ENCODE results near the gene FADS1.

FADS1 gene

DNA sequence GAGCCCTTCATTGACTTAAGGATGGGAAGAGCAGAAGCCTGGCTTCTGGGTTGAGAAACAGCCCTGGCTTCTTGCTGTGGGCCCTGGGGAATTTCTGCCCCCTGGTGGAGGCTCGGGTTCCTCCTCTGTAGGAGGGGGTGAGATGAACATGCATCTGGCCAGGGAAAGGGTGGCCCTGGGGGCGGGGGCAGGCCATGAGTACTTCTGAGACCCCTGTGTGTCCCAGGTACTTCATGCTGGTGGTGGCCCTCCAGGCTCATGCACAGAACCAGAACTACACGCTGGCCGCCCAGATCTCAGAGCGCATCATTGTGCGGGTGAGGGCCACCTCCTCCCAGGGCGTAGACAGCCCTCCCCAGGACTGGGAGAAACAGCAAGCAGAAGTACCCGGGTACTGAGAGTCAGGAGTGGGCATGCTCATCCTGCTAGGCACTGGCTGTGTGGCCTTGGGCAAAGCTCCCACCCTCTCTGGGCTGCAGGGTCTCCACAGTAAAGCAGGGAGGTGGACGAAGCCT, 40.2 kb downstream of the FADS1 start:
- peak; percentile 21 for DNase-seq (ENCODE audit: low read depth)

DNA sequence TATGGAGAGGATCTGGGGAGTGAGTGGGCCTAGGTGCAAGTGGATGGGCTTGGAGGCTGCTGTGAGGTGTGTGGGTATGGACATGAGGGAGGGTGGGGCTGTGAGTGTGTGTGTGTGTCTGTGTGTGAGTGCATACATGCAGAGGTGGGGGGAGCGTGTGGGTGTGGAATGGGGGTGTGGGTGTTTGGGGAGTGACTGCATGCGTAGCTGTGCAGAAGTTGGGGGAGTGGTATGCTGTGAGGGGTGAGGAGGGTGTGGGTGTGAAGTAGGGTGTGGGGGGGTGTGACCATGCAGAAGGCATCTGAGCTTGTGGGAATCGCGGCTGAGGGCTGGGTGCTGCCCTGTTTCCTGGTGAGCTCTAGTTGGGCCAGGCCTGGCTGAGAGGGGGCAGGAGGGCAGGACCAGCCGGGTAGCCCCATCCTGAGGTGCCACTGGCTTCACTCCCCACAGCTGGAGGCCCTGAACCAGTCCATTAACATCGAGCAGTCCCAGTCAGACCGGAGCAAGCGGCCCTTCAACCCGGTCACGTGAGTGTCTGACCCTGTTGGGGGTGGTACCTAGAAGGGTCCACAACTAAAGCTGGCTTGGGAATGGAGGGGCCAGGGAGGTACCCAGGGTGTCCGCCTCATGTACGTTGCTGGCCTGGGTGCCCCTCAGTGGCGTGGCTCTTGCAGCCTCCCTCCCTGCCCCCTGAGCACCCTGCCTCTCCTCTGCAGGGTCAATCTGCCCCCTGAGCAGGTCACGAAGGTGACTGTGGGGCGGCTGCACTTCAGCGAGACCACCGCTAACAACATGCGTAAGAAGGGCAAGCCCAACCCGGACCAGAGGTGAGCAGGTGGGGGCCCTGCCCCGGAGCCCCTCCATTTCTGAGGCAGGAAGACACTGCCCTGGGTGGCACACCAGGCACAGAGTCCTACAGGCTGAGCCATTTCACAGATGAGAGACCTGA, 40.9 kb downstream of the FADS1 start:
- no peak for DNase-seq (ENCODE audit: low read depth)

DNA sequence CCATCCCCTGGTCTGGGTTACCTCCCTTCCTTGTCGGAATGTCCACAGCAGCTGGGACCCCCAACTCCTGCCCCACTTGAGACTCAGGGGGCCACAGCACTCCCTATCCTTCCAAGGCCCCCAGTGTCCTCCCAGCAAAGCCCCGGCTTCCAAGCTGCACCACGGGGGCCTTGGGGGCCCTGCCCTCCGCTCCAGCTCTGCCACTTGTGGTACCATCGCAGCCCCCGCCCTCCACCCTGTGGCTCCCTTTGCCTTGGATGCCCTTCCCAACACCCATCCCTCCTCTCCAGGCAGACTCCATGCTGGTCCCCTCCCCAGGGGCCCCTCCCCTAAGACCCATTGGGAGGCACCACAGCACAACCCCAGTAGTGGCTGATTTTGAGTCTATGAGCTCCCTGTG, 41.7 kb downstream of the FADS1 start:
- no peak for DNase-seq (ENCODE audit: low read depth)

DNA sequence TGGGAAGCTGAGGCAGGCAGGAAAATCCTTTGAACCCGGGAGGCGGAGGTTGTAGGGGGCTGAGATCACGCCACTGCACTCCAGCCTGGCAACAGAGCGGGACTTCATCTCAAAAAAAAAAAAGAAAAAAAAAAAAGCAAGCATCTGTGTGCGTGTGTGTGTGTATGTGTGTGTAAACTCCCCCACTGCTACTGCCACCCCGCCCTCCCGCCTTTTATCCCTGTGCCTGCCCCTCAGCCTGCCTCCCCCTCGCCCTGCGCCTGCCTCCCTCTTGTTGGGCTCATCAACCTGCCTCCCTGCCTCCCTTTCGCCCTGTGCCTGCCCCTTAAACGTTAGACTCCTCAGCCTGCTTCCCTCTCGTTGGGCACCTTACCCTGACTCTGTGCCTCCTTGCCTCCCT, 42.4 kb downstream of the FADS1 start:
- DNase-seq (ENCODE audit: low read depth) = no peak

DNA sequence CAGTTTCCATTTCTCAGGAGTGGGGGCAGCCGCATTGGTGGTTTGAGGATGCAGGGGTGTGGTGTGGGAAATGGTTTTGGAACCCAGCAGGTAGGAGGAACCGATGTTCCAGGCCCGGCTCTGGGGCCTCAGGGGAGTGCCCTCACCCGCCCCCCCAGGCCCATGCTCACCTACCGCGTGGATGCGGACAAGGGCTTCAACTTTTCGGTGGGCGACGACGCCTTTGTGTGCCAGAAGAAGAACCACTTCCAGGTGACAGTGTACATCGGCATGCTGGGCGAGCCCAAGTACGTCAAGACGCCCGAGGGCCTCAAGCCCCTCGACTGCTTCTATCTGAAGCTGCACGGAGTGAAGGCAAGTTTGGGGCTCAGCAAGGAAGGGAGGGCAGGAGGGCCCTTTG, 43.0 kb downstream of the FADS1 start:
- DNase-seq (ENCODE audit: low read depth) = no peak

DNA sequence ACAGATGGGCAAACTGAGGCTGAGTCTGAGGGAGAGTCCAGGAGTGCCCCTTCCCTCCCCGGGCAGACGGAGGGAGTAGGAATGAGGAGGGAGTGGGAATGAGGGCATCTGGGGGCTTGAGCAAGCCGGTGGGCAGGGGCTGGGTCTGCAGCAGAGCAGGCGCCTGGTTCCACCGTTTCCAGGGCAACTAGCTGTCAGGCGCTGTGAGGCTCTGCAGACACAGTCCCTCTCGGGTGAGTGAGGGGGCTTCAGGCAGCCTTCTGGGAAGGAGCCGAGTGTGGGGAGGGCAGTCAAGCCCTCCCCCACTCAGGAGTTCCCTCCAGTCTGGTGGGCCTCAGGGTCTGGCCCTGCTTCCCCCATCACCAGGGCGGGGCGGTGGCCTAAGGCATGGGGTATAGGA, 43.4 kb downstream of the FADS1 start:
- DNase-seq (ENCODE audit: low read depth) = no peak

DNA sequence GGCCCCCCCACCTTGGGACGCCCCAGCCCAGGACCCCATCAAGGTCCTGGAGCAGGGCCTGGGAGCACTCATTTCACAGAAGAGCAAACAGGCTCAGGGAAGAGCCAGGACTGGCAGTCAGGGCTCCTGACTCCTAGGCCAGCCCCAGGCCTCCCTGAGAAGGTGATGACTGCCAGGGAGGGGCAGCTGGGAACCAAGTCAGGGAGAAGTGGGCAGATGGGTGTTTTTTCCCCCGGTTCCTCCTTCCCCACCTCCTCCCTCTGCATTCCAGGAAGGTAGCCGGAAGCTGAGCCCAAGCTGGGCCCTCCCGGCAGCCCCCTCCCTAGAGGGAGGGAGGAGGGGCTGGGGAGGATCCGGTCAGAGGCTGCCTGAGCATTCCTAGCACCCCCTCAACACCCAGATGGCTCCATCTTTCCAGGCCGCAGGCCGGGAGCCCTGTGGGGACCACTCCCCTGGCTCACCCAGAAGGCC, 44.8 kb downstream of the FADS1 start:
- DNase-seq (ENCODE audit: low read depth) = no peak

DNA sequence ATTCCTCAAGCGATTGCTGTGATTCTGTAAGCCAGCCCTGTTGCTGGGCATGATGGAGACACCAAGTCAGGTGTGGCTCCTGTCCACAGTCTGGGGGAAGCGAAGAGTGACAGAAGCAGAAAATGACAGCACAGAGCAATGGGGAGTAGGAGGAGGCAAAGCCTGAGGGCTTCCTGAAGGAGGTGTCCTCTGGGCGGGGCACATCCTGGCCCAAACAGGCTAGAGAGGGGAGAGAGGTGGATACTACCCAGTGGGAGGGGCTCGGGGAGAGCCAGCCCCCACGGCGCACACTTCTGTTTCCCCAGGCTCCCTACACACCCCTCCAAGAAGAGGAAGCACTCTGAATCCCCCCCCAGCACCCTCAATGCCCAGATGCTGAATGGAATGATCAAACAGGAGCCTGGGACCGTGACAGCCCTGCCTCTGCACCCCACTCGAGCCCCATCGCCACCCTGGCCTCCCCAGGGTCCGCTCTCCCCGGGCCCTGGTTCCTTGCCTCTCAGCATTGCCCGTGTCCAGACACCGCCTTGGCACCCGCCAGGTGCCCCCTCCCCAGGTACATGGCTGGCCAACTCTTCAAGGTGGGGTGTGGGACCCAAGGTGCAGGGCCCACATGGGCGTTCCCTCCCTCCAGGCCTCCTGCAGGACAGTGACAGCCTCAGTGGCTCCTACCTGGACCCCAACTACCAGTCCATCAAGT, 45.5 kb downstream of the FADS1 start:
- DNase-seq (ENCODE audit: low read depth) = no peak

DNA sequence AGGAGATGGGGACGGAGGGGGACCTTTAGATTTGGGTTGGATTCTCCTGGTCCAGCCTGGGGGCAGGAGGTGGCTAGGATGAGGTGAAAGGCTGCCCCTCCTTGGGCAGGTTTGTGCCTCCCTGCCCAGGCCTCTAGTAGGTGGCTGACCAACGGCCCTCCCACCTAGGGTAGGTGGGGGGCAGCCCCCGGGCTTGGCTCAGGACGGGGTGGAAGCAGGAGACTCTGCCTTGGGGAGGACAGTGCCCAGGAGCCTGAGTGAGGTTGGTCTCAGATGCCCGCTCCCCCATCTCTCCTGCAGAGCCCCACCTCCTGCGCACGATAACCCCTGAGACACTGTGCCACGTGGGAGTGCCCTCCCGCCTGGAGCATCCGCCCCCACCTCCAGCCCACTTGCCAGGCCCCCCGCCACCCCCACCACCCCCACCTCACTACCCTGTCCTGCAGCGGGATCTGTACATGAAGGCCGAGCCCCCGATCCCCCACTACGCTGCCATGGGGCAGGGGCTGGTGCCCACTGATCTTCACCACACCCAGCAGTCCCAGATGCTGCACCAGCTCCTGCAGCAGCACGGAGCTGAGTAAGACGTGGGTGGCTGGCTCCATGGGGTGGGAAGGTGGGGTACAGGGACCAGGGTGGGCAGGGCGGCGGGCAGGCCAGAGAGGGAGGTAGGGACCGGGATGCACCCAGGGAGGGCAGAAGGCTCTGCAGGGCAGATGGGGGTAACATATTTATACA, 46.7 kb downstream of the FADS1 start:
- no peak for DNase-seq (ENCODE audit: low read depth)

DNA sequence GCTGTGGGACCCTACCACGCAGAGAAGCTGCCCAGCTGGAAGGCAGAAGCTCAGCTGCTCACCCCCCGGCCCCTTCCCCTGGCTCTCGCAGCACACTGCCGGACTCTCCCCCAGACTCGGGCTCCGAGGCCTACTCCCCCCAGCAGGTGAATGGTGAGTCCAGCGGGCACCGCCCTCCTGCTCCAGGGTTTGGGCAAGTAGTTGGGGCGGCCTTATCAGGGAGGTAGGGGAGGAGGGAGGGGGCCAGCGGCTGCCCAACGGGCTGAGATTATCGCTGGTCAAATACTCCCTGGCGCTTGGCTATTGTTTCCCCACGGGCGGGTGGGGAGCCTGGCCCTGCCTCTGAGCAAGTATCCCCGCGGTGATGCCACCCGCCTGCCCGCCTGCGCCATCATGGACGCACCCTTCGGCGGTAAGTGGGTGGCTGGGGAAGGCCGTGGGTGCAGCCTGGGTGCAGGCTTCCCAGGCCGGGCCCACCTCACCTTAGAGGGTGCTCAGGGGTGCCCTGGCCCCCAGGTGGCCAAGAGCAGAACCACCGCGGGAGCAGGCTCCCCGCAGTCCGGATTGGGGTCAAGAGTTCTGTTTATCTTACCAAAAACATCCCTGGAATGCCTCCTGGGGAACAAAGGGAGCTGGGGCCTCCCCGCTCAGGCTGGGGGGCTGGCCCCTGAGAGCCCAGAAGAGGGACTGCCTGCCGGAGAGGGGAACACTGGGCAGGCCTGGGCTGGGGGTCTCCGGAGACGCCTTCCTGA, 47.5 kb downstream of the FADS1 start:
- no peak for DNase-seq (ENCODE audit: low read depth)

DNA sequence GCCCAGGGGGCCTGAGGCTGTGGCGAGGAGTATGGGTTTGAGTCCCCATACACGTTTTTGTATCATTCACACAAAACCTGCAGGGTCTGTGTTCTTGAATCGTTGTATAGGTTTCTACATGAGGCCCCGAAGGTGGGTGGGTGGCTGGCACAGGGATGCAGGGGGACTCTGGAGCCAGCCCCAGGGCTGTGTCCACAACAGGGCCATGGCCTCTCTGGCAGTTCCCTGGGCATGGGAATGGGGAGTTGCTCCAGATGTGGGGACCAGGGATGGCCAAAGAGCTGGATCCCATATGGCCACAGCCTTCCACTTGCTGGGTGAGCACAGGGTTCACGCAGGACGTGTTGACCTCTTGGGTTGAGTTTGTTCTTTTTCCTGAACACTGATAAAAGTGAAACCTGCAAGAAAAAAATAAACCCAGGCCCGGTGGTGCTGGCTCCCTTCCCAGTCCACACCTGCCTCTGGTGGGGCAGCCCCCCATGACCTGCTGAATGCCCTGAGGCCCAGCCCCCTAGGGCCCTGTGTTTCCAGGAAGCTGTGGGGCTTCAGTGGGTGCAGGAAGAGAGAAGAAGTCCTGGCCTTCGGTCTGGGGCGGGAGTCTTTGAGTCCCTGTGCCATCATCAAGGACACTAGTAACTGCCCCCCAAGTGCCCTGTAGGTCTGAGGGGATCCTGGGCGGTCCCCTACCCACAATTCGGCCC, 48.3 kb downstream of the FADS1 start:
- no peak for DNase-seq (ENCODE audit: low read depth)

DNA sequence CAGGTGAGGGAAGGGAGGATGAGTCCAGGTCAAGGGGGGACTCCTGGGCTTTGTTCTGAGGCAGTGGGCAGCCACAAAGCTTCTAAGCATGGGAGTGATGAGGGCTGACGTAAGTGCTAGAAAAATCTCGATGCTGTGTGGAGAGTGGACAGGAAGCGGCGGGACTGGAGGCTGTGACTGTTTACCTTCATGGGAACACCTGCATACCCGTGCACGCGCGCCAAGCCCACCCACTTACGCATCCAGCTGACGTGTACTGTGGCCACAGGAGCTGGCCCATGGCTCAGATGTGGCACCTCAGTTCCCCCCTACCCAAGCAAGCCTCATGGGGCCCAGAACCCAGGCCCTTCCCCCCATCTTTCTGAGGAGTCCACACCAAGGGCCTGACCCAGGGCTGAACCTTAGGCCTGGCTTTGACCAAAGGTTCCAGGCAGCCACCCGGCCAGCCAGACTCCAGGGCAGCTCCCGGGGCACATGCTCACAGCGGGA, 50.4 kb downstream of the FADS1 start:
- no peak for DNase-seq (ENCODE audit: low read depth)

DNA sequence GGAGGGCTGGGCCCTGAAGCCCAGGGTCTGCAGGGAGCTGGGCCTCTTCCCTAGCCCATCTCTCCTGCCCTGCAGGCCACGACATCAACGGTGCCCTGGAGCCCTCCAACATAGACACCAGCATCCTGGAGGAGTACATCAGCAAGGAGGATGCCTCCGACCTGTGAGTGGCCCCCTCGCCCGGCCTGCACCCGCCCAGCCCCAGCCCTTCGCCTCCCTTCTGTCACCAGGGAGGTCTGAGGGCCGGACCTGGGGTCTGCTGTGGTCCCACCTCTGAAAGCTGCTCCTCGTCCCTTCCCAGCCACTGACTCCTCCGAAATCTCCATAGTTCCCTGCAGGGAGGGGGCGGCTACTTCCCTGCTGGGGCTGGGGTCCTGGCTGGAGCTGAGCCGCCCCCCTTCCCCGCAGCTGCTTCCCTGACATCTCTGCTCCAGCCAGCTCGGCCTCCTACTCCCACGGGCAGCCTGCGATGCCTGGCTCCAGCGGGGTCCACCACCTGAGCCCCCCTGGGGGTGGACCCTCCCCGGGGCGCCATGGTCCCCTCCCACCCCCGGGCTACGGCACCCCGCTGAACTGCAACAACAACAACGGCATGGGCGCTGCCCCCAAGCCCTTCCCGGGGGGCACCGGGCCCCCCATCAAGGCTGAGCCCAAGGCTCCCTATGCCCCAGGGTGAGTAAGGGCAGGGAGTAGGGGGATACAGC, 51.1 kb downstream of the FADS1 start:
- no peak for DNase-seq (ENCODE audit: low read depth)

DNA sequence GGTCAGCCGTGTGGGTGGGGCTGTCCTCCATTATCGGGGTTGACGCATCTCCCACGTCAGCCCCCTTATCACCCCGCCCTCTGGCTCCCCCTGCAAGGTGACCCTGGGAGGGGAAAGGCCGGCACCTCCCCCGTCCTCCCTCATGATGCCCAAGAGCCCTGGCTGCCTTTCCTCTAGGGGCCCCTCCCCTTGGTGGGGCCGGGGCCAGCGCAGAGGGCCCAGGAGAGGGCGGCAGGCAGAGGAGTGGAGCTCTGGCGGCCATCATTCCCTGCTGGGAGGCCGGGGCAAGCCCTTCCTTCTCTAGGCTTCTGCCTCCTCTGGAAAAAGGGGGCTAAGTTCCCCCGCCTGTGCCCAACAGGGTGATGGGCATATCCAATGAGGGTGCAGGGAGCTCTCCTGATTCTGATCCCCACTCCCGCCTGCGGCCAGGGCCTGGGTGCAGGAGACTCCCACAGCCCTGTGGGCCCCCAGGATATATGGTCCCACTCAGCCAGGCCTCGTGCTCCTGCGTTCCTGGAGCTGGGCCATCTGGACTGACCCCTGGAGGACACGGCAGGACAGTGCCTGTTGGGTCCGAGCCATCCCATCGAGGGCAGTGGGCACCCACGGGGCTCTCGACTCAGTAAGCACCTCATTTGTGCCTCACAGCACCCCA, 52.1 kb downstream of the FADS1 start:
- DNase-seq (ENCODE audit: low read depth) = no peak

DNA sequence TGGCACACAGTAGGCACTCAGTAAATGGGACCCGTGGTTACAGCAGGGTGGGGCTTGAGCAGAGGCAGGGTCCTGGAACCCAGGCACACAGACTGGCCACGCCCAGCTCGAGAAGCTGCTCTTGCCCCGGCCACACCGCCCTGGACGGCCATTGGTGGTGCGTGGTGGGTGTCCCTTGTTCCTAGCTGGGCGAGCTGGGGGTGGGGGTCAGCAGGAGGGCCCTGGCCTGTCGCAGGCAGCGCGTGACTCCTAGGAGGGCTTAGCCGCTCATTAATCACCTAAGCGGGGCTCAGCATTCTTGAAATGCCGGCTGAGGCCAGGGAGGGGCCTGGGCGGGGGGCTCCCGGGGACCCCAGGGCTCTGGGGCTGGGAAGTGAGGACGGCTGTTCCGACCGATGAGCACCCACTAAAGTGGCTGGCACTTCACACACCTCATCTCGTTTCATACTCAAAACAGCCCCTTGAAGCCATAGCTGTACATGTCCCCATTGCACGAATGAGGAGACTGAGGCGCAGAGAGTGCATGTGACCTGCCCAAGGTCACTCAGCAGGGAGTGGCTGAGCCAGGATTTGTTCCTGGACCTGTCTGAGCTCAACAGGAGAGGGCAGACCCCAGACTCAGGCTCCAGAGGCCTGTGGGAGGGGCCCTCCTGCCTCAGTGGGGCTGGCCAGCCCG, 52.7 kb downstream of the FADS1 start:
- DNase-seq (ENCODE audit: low read depth) = no peak

DNA sequence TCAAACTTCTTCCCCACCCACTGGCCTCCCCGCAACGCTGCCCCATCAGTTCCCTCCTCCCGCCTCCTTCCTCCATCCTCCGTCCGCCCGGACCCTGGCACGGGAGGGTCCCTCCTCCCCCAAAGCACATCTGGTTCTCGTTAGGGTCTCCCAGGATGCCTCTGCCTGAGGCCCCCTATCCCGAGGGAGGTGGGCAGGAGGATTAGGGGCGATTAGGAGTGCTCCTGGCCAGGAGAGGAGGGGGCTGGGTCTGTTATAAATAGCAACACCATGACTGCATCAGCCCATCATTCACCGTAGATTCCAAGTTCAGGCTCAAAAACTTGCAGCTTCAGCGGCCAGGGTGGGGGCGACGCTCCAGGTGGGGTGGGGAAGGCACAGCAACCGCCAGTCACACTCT, 54.0 kb downstream of the FADS1 start:
- no peak for DNase-seq (ENCODE audit: low read depth)

DNA sequence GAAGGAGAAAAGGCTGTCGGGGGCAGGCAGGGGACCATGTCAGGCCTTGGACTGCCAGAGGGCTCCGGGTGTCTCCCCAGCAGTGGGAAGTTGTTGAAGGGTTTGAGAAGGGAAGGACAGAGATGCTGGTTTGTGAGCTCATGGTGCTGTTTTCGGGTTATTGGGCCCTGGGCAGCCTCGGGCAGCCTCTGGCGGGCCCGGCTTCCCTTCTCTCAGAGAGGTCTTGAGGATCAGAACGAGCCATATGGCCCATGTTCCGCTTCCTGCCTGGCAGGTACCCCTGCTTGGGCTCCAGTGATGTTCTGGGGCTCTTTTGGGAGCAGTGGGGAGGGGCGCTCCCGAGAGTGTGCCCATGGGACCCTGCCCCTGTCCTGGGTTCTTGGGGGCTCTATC, 54.6 kb downstream of the FADS1 start:
- no peak for DNase-seq (ENCODE audit: low read depth)

DNA sequence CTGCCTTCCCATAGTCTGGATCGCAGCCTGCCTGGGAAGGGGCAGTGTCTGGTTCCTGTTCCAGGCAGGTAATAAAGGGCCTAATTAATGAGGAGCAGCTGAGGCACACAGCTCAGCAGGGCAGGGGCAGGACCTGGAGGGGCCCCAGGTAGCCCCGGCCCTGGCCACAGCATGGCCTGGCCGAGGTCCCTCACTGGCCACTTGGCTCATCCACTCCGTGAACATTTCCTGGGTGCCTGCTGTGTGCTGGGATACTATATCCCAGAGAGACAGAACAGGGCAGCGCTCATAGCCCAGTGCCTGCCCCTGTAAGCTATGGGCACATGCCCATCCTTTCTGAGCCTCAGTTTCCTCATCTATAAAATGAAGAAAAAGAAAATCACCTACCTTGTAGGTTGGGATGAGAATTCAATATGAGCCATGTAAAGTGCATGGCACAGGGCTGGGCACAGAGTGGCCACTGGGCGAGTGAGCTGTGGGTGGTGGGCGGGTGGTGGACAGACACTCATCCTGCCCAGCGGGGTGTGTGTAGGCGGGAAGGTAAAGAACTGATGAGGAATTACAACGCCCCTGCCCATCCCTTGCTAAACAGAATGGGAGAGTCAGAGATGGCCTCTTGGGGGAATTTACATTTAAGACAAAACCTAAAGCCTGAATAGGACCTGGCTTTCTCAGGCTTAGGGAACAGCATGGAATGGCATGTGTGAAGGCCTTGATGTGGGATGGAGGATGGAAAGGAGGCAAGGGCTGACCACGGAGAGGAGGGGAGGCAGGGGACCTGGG, 55.2 kb downstream of the FADS1 start:
- no peak for DNase-seq (ENCODE audit: low read depth)
